Measurements from ENCODE around the gene TFR2. TPM values are rescaled to one million over a fixed set of nuclear protein-coding genes. Genes with fewer than 3 reads are reported as not detected.
A peak's percentile ranks its signal among the peaks of the same experiment; 100 is the strongest.

The TFR2 gene
- total RNA-seq, 1 experiment from 2014 or later = not detected

DNA sequence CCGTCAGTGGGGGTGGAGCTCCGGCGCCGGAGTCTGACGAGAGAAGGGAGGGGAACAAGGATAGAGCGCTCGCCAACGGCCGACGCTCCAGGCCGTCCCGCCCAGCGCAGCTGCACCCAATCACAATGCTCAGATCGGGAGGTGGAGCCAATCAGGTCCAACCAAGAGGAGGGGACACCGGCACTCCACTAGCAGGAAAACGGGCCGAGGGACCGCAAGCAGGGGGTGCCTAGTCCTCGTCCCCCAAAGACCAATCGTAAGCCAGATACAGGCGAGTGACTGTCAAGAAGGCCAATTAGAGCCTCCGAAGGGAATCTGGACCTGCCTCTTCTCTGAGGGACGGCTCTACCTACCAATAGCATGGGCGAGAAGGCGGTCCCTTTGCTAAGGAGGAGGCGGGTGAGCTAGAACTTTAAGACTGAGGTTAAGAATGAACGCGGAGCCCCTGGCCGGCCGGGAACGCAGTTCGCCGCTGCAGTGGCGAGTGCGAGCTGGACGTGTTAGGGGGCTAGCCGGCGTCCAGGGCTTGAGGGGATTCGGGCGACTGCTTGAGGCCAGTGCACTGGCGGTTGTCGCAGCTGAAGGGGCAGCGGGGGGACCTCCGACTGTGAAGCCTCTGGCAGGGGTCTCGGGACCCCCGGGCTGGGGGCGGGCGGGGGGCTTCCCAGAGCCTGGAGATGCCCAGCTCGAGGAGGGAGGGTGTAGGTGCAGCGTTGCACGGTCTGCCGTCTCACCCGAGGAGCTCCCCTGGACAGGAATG is 54.9 kb downstream of the TFR2 start, which contains the start of gene FBXO24:
FBXO24 (plus strand) TSS at position 63 of the 760 bp plus-strand sequence; CDS start at position 361, 298 bp downstream.
- Histone ChIP-seq H3K4me2 (ENCODE audit: low read length) (peak within 1 kb of the TSS; percentile 86), H3K9me3 (ENCODE audit: low read length) (no peaks in the 10 kb centered on the region), H3F3A (ENCODE audit: low read length, unreplicated experiment) (no peaks in the 10 kb centered on the region), H3K79me2 (ENCODE audit: low read length) (peaks cover 24% of the 10 kb centered on the region), H3K9ac (ENCODE audit: low read length) (peak within 1 kb of the TSS; percentile 94), H3K27me3 (ENCODE audit: low read length) (no peaks in the 10 kb centered on the region), H3K4me3 (ENCODE audit: low read length) (peak within 1 kb of the TSS; percentile 78), H2AFZ (ENCODE audit: low read length) (peak within 1 kb of the TSS; percentile 80), H3K9me2 (replicated peaks; ENCODE audit: low read length) (no peaks in the 10 kb centered on the region), H4K20me1 (ENCODE audit: low read length) (no peaks in the 10 kb centered on the region), H3K4me1 (ENCODE audit: insufficient read depth, low read length) (peaks cover 17% of the 10 kb centered on the region), H3K27ac (ENCODE audit: low read length) (peak within 1 kb of the TSS; percentile 77), H3K36me3 (ENCODE audit: low read depth, low read length) (no peaks in the 10 kb centered on the region)
- BruUV-seq (replicated peaks) = no TSS peak
- ATAC-seq (peak; percentile 84), DNase-seq (peak; percentile 99)
- ChIA-PET CTCF (interaction anchor here (0.5 to 1.3 kb wide), 11 partner anchors 26 to 498 kb away, joined by 3 to 6 read pairs (median 3); partner anchors contain the start of genes MOSPD3, POP7 and TRIM56), POLR2A (ENCODE audit: unreplicated experiment) (interaction anchor here (0.6 to 1.6 kb wide), 8 partner anchors 16 to 722 kb away, joined by 4 to 12 read pairs (median 6); partner anchors contain the start of genes MOSPD3, NYAP1 and POP7)
- intact Hi-C loops (cut with micrococcal nuclease) = loop anchor here (1.0 to 5.0 kb wide), 5 partner anchors 18 to 157 kb away; partner anchors contain the start of genes GIGYF1, GNB2 and MEPCE
- TF ChIP-seq EZH2 (IDR thresholded peaks at IDR 0.05; ENCODE audit: low read length, unreplicated experiment) = no peak
- no peak for TF ChIP-seq CTCF (conservative IDR thresholded peaks at IDR 0.05; ENCODE audit: low read depth, low read length)
- TF ChIP-seq EZH2phosphoT487 (IDR thresholded peaks at IDR 0.05; ENCODE audit: borderline replicate concordance, low read length) = no peak

DNA sequence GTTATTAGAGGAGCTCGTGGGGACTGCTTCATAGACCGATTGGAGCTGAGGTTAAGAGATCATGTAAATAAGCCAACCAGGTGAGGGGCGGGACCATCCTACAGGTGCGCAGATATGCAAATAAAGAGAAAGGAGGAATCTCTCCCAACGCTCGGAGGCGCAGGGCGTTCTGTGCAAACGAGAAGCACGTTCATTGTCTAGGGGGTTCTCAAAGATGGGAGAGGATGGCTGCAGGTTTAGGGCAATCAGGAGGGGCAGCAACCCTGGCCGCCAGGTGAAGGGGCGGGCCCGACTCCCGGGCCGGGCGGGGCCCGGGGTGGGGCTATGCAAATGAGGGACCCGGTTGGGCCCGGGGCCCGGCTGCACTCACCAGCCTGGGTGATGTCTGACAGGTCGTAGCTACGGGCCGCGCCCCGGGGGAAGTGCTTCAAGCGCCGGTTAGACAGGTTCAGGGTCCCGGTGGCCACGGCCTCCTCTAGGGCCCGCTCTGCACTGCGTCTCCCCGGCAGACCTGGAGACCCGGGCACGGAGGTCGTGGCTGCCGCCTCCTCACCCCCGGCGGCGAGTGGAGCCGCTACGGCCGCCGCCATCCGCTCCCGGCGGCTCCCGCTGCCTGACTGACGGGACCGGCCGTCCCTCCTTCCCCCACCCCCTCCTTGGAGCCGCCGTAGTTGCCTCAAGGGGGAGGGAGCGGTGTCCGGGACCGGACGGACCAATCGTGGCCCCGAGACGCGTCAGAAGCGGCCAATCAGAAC is 55.7 kb downstream of the TFR2 start, which contains the start of gene LRCH4:
LRCH4 (minus strand) TSS at position 619 of the 755 bp plus-strand sequence; CDS start at position 590, 29 bp downstream.
- H3K9me3 ChIP-seq (ENCODE audit: low read length) = no peaks in the 10 kb centered on the region
- no peaks in the 10 kb centered on the region for H3F3A ChIP-seq (ENCODE audit: low read length, unreplicated experiment)
- TF ChIP-seq EZH2phosphoT487 (IDR thresholded peaks at IDR 0.05; ENCODE audit: borderline replicate concordance, low read length) (no peak), EZH2 (IDR thresholded peaks at IDR 0.05; ENCODE audit: low read length, unreplicated experiment) (no peak), CTCF (conservative IDR thresholded peaks at IDR 0.05; ENCODE audit: low read depth, low read length) (no peak)
- H3K4me3 ChIP-seq (ENCODE audit: low read length) = peak within 1 kb of the TSS; percentile 78
- no TSS peak for BruUV-seq (replicated peaks)
- POLR2A ChIA-PET (ENCODE audit: unreplicated experiment) = interaction anchor here (0.5 to 1.6 kb wide), 7 partner anchors 20 to 723 kb away, joined by 3 to 12 read pairs (median 6); partner anchors contain the start of genes MOSPD3, NYAP1 and POP7
- H3K36me3 ChIP-seq (ENCODE audit: low read depth, low read length) = peaks cover 6% of the 10 kb centered on the region; the same call in 1 of the 2 replicates
- H3K9ac ChIP-seq (ENCODE audit: low read length) = peak within 1 kb of the TSS; percentile 94
- peak; percentile 57 for DNase-seq
- H3K9me2 ChIP-seq (replicated peaks; ENCODE audit: low read length) = no peaks in the 10 kb centered on the region
- peaks cover 24% of the 10 kb centered on the region for H3K79me2 ChIP-seq (ENCODE audit: low read length)
- peak; percentile 34 for ATAC-seq
- no peaks in the 10 kb centered on the region for H3K27me3 ChIP-seq (ENCODE audit: low read length)
- CTCF ChIA-PET = interaction anchor here (0.5 to 1.3 kb wide), 13 partner anchors 26 to 499 kb away, joined by 3 to 6 read pairs (median 3); partner anchors contain the start of genes MOSPD3, POP7 and TRIM56
- intact Hi-C loops (cut with micrococcal nuclease) = loop anchor here (1.0 to 5.0 kb wide), 5 partner anchors 19 to 156 kb away; partner anchors contain the start of genes GIGYF1, GNB2 and MEPCE
- H2AFZ ChIP-seq (ENCODE audit: low read length) = peak within 1 kb of the TSS; percentile 80
- H3K27ac ChIP-seq (ENCODE audit: low read length) = peak within 1 kb of the TSS; percentile 77
- peaks cover 17% of the 10 kb centered on the region for H3K4me1 ChIP-seq (ENCODE audit: insufficient read depth, low read length)
- peak within 1 kb of the TSS; percentile 86 for H3K4me2 ChIP-seq (ENCODE audit: low read length)
- H4K20me1 ChIP-seq (ENCODE audit: low read length) = no peaks in the 10 kb centered on the region
